NCI-H128 (cell line): ENCODE measurements around the gene CATSPERD.
"Not testable (repeated sequence)": the region's sequence is repeated elsewhere in the genome, so short reads cannot be mapped to it uniquely, and the experiment has no call there.

Experiments
- DNase-seq: peaks from one replicate; lab custom pipeline; 2025; ENCODE audit not compliant: unreplicated experiment; lab: John Stamatoyannopoulos, UW

The CATSPERD gene

DNA sequence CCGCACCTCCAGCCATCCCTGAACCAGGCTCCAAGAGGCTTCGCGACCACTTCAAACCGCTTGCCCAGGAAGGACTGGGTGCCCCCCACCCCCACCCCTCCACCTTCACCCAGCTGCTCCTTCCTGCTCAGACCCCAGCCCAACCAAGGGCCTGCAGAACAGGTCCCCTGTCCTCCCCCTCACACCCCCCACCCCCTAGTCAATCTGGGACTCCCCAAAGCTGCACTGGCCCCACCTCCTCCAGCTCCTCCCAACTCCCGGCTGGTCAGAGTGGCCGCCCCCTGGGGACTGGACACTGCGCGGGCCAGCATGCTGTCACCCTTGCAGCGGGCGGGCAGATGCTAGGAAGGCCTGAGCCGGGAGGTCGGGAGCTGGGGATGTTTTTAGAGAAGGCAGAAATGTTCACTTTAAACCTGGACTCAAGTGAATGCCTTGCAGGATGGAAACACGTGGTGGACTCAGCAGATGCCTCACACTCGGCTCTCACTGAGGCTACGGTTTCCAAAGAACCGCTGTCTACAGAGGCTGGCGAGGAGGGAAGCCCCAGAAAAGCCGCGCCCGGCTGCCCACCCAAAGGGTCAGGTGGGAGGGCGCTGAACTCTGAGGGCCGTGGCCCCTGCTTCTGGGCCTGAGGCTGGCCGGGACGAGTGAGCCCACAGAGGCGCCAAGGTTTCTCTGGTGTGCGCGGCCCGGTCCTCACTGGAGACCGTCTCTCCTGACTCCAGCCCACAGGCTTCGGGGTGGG, 22.4 kb upstream of the CATSPERD start:
- DNase-seq: no peak

GRCh38 chr19:5698635-5699422, 21.6 kb upstream of the CATSPERD start:
- DNase-seq: no peak

DNA sequence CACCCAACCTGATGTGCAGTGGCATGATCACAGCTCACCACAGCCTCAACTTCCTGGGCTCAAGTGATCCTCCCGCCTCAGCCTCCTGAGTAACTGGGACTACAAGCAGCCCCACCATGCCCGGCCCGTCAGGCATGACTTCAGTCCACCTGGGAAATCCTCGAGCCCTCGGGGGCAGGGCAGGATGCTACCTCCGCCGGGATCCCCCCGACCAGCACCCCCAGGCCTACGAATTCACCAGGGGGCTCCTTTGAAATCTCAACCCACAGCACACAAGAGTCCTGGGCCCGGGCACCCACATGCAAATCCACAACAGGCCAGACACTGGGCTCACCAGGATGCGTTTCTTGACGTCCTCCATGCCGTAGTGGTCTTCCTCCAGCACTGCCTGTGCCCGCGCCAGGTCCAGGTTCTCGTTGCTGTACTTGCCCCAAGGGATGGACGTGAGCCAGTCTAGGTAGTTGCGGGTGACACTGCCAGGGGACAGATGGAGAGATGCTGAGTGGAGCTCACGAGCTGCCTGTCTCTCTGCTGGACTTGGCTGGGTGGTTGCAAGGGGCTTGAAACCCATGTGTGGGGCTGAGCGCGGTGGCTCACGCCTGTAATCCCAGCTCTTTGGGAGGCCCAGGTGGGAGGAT, 19.9 kb upstream of the CATSPERD start:
- DNase-seq: no peak

DNA sequence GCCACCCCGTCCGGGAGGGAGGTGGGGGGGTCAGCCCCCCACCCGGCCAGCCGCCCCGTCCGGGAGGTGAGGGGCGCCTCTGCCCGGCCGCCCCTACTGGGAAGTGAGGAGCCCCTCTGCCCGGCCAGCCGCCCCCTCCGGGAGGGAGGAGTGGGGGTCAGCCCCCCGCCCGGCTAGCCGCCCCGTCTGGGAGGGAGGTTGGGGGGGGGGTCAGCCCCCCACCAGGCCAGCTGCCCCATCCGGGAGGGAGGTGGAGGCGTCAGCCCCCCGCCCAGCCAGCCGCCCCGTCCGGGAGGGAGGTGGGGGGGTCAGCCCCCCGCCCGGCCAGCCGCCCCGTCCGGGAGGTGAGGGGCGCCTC, 18.4 kb upstream of the CATSPERD start:
- not testable (repeated sequence) for DNase-seq

DNA sequence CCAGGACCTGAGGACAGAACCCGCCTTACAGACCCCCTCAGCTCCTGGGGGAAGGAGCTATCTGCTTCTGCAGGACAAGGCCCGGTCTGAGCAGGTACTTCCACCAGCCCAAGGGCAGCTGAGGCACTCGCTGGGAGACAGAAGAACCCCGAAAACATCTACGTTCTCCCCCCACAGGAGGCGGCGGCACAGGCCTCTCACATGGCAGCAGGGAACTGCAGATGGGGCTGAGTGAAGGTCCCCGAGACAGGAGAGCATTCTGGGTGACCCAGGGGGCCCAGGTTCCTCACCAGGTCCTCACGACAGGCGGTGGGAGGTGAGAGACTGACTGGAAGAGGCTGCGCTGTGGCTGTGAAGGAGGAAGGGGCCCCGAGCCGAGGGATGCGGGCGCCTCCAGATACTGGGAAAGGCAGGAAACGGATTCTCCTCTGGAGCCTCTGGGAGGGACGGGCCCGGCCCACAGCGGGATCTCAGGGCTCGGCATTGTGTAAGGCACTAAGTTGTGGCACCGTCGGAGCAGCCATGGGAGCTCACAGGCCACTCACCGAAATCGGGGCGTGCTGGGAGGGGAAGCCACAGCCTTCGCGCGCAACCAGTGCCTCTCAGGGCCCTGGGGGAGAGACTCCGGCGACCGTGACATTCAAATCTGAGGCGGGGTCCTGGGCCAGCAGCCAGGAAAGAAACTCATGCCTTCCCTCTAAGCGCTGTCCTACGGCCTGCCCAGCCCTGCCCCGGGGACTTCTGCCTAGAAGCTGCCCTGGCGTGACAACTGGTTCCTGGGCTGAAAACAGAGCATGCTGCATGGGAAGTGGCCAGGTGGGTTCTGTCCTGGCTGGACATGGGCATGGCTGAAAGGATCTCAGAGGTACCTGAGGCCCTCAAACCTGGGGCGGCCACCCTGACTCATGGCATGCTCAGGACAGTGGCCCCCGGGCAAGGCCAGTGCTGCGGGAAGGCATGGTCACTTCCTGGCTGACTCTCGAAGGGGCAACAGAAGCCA, 16.3 kb upstream of the CATSPERD start:
- DNase-seq: no peak

DNA sequence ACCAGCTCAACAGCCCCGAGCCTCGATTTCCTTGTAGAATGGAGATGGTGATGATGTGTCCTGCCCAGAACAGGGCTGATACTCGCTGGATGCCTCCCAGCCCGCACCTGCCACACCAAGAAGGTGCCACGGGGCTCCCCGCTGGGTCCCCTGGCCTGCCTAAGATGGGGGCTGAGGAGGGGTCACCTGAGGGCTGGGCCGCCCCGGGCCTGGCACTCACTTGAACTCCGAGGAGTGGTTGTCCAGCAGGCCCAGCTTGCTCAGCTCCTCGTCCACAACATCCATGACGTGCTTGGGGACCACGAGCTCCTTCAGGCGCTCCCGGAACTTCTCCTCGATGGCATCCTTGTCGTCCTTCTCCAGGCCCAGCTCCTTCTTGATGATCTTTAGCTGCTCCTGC, 14.9 kb upstream of the CATSPERD start:
- DNase-seq: no peak

- no peak for DNase-seq
These were observed 13.4 kb upstream of the CATSPERD start for GRCh38 chr19:5706876-5707573.

DNA sequence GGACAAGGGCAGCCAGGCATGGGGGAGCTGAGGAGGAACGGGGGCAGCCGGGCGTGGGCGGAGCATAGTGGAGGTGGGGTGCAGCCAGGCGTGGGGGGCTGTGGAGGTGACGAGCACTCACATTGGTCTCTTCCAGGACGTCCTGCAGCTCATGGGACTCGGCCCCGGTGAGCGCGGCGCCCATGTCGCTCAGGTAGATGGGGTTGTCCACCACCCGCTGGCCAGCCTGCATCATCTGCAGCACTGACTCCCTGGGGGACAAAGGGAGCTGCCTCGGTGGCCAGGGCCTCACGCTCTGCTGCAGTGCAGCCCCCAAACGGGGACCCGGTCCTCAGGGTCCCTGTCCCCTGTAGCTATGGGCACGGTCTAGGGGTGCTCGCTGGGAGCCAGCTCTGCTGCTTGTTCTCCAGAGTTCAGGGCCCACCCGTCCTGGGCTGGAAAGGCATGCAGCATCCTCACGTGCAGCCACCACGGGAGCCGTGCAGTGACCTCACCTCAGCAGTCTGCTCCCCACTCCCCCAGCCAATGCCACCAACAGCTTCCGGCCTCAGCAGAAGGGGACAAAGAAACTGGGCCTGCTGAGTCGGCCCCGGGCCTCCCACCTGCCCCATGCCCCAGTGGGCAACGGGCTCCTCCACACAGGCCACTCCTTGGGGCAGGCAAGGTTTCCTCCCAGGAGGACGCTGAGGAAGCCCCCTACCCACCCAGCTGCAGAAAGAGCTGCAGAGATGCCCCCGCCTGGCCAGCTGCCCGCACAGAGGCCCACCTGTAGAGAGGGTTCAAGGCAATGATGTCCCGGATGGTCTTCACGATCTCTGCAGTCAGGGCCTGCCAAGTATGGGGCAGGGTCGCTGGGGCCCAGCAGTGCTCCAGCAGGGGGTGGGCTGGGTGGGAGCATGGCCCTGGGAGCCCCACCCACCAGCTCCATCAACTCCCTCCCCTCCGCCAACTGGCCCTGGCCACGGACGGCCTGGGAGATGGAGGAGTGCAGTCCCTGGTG, 12.6 kb upstream of the CATSPERD start:
- no peak for DNase-seq

DNA sequence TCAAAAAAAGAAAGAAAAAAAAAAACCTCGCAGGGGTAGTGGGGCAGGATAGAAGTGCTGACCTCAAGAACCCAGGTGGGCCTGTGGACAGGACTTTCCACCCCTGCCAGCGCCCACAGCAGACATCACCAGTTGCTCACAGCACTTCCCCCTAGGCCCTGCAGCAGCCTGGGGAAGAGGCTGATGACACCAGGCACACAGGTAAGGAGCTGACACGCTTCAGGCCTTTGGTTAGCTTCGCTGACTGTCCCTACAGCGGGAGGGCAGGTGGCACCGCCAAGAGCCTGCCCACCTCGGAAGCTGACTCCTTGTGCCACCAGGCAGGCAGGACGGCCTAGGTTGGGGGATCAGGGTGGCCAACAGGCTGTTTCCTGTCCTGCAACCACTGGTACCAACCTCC, 9.4 kb upstream of the CATSPERD start:
- no peak for DNase-seq

DNA sequence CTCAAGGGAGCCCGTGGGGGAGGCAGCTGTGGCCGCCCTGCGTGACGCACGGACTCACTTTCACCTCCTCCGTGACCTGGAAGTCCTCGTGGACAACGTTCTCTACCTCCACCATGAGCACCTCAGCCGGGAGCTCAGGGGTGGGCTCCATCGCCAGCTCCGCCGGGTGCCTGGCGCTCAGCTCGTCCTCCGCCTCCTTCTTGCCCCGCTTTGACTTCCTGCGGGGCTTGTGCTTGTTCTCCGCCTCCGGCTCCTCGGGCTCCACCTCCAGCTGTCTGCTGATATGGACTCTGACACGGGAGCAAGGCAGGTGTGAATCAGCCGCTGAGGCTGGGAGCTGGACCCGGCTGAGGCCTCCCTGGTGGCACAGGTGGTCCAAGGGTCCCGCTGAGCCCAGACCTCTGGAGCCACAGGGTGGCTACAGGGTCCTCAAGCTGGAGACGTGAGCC, 8.7 kb upstream of the CATSPERD start:
- no peak for DNase-seq

DNA sequence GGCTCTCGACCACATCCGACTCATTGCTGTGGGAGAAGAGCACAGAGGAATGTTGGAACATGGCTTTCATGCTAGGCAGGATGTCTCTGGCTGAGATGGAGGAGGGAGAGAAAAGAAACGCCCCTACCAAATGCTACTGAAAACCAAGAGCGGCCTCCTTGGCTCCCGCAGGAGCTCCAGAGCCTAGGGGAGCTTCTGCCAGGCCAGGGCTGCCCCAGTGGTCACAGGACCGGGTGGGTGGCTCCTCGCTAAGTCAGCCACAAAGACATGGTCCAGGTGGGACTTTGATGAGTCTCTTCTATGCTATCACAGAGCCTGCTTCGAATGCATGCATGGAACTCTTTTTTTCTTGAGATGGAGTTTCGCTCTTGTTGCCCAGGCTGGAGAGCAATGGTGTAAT, 7.2 kb upstream of the CATSPERD start:
- DNase-seq: no peak

- DNase-seq: no peak
These were observed 5.6 kb upstream of the CATSPERD start for GRCh38 chr19:5714816-5715215.

DNA sequence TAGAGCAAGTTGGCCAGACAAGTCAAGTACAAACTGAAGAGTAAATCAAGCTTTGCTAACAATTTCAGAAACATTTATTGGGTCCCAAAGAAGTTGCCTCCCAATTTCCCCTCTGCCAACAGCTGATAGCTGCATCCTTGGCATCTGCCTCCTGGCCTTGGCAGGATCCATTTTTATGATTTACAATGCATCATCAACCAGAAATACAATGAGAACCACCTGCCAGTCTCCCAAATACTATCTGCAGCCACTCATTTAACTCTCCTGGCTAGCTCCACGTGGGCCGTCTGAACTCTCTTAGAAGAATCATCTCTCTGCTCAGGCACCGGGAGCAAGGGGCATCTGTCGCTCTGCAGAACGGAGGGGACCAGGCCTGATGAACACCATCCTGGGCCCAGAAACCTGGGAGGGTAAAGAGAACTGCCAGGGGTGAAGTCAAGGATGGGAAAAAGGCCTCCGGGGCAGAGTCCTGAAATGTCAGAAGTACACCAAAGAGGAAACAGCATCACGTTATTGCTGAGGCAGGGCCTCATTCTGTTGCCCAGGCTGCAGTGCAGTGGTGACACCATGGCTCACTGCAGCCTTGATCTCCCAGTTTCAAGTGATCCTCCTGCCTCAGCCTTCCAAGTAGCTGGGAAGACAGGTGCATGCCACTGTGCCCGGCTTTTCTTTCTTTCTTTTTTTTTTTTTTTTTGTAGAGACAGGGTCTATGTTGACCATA, 3.1 kb upstream of the CATSPERD start:
- DNase-seq: no peak

DNA sequence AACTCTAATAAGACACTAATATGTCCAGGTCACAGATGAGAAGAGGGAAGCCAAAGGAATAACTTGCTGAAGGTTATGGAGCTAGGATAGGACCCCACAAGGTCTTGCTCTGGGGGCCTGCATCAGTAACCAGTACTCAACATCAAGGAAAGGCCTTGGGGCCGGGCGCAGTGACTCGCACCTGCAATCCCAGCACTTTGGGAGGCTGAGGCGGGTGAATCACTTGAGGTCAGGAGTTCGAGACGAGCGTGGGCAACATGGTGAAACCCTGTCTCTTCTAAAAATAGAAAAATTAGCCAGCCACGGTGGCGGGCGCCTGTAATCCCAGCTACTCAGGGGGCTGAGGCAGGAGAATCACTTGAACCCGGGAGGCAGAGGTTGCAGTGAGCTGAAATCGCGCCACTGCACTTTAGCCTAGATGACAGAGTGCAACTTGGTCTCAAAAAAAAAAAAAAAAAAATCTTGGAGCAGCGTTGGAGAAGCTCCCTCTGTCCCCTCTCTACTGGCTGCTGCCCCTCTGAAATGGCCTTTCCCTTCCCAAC, 2.3 kb upstream of the CATSPERD start:
- no peak for DNase-seq

- DNase-seq: no peak
These were observed 1.7 kb upstream of the CATSPERD start for GRCh38 chr19:5718579-5719273.

- DNase-seq: no peak
These were observed 1.0 kb upstream of the CATSPERD start for GRCh38 chr19:5719274-5719960.
